HK-2 (cell line): ENCODE results near the gene CCDC70.
"Not testable (repeated sequence)": the region's sequence is repeated elsewhere in the genome, so short reads cannot be mapped to it uniquely, and the experiment has no call there.

Experiments used
- DNase-seq: peaks from one replicate; pipeline ENCODE4 v3.0.0-alpha.2; 2018; ENCODE audit not compliant: unreplicated experiment

Gene CCDC70

GRCh38 chr13:51907040-51907732 is 45.4 kb downstream of the CCDC70 start:
- DNase-seq, result no peak

- not testable (repeated sequence) for DNase-seq
Observed at GRCh38 chr13:51909265-51909664, 47.5 kb downstream of the CCDC70 start.

- DNase-seq, result no peak
Observed at GRCh38 chr13:51910508-51910907, 48.7 kb downstream of the CCDC70 start.

- peak; percentile 6 for DNase-seq
Observed at GRCh38 chr13:51912091-51912490, 50.3 kb downstream of the CCDC70 start.

- DNase-seq, result no peak
Observed at GRCh38 chr13:51912511-51913225, 50.9 kb downstream of the CCDC70 start.

GRCh38 chr13:51913421-51914136 is 51.8 kb downstream of the CCDC70 start:
- no peak for DNase-seq

- DNase-seq, result no peak
Observed at GRCh38 chr13:51914137-51914493, 52.3 kb downstream of the CCDC70 start.
